Adipocyte (in vitro differentiated cells): ENCODE data around the gene COL9A1.

ENCODE experiments used
- DNase-seq: peaks from one replicate; pipeline ENCODE4 v3.0.0-alpha.2; 2015; ENCODE audit warnings: low read depth
- H3K27me3 ChIP-seq: replicated peaks from 2 replicates; pipeline ENCODE4 v1.7.0; 2013; ENCODE audit warnings: mild to moderate bottlenecking, low read length, moderate library complexity; ENCODE audit not compliant: control insufficient read depth, insufficient read depth
- H3K36me3 ChIP-seq: 2 replicates; pipeline ENCODE4 v1.7.0; 2013; ENCODE audit warnings: low read length, mild to moderate bottlenecking, moderate library complexity; ENCODE audit not compliant: control insufficient read depth, insufficient read depth, severe bottlenecking
- H3K4me1 ChIP-seq: 2 replicates; pipeline ENCODE4 v1.7.0; 2013; ENCODE audit warnings: mild to moderate bottlenecking, low read length, moderate library complexity; ENCODE audit not compliant: control insufficient read depth, insufficient read depth
- H3K4me3 ChIP-seq: 2 replicates; pipeline ENCODE4 v1.7.0; 2013; ENCODE audit warnings: mild to moderate bottlenecking, low read length, moderate library complexity
- H3K9ac ChIP-seq: 2 replicates; pipeline ENCODE4 v1.7.0; 2013; ENCODE audit warnings: mild to moderate bottlenecking, low read length, moderate library complexity
- H3K9me3 ChIP-seq: 2 replicates; pipeline ENCODE4 v1.7.0; 2013; ENCODE audit warnings: mild to moderate bottlenecking, low read length, moderate library complexity; ENCODE audit not compliant: control insufficient read depth

The COL9A1 gene

GRCh38 chr6:70289299-70289698 lies 13.6 kb downstream of the COL9A1 start:
- H3K9ac ChIP-seq = no peak overlapping the region
- H3K4me3 ChIP-seq = no peak overlapping the region
- H3K9me3 ChIP-seq = no peaks in the 10 kb centered on the region
- no peaks in the 10 kb centered on the region for H3K36me3 ChIP-seq
- H3K27me3 ChIP-seq = peaks cover 41% of the 10 kb centered on the region
- DNase-seq = no peak
- H3K4me1 ChIP-seq = no peaks in the 10 kb centered on the region

GRCh38 chr6:70286905-70287304 lies 16.0 kb downstream of the COL9A1 start:
- Histone ChIP-seq H3K4me3 (no peak overlapping the region), H3K9ac (no peak overlapping the region), H3K36me3 (no peaks in the 10 kb centered on the region), H3K27me3 (peaks cover 55% of the 10 kb centered on the region), H3K9me3 (no peaks in the 10 kb centered on the region), H3K4me1 (no peaks in the 10 kb centered on the region)
- no peak for DNase-seq

DNA sequence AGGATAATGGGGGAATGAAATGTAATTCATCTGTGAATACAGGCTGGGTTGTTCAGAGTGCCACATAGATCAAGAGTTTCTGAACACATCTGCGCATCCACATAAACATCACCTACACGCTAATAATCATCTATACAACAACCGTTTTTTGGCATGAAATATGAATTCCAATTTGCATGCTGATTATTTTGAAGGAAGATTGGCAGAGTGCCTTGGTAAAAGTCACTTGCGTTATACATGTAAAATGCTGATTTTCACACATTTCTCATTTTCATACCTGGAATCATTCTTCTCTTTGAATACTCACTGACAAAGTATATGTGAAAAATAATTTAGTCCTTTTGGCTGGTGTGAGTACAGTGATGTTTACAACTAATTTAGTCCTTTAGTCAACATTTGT lies 17.7 kb downstream of the COL9A1 start:
- no peak overlapping the region for H3K4me3 ChIP-seq
- no peaks in the 10 kb centered on the region for H3K36me3 ChIP-seq
- no peak for DNase-seq
- H3K9me3 ChIP-seq = no peaks in the 10 kb centered on the region
- H3K27me3 ChIP-seq = peaks cover 63% of the 10 kb centered on the region
- H3K9ac ChIP-seq = no peak overlapping the region
- no peaks in the 10 kb centered on the region for H3K4me1 ChIP-seq

DNA sequence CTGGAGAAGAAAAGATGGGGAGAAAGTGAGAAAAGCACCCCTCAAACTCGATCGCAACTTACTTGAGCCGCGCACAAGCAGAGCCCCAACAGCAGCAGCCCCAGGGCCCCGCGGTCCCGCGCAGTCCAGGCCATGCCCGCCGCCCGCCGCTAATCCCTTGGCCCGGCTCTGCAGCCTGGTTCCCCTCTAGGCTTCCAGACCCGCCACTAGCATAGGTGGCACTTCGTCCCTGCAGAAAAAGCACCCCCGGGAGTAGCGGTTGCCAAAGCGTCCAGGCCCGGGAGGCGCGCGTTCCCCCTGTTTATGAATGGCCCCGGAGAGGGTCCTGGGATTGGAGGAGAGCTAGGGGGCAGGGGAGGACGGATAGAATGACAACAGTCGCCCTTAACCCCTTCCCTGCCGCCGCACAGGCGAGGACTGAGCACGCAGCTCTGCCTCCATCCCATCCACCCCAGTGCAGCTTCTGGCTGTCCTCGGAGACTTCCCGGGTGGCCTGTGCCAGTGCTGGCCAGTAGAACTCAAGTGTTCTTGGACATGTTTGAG lies 19.9 kb downstream of the COL9A1 start:
- Histone ChIP-seq H3K36me3 (no peaks in the 10 kb centered on the region), H3K4me3 (no peak overlapping the region), H3K27me3 (peaks cover 56% of the 10 kb centered on the region), H3K9me3 (no peaks in the 10 kb centered on the region), H3K9ac (no peak overlapping the region), H3K4me1 (no peaks in the 10 kb centered on the region)
- no peak for DNase-seq

GRCh38 chr6:70282312-70282918 lies 20.5 kb downstream of the COL9A1 start:
- H3K36me3 ChIP-seq = no peaks in the 10 kb centered on the region
- no peaks in the 10 kb centered on the region for H3K9me3 ChIP-seq
- H3K27me3 ChIP-seq = peaks cover 50% of the 10 kb centered on the region
- no peak overlapping the region for H3K4me3 ChIP-seq
- DNase-seq = no peak
- no peak overlapping the region for H3K9ac ChIP-seq
- no peaks in the 10 kb centered on the region for H3K4me1 ChIP-seq

DNA sequence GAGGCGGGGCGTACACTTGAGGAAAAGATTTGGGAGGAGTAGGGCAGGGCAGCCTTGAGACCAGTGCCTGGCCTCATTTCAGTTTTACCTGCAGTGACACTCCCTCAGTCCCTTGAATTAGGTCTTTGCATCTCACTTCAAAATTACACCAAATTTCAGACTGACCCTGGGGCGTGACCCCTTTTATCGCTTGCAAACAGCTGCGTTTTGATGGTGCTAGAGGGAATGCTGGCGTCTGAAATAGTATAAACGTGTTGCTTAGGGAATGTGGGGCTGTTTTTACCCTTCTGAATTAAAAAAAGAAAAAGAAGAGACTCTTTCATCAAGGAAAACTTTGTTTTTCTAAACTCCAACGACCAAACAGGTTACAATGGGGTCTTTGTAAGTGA lies 21.0 kb downstream of the COL9A1 start:
- Histone ChIP-seq H3K9ac (no peak overlapping the region), H3K9me3 (no peaks in the 10 kb centered on the region), H3K36me3 (no peaks in the 10 kb centered on the region), H3K4me1 (no peaks in the 10 kb centered on the region), H3K4me3 (no peak overlapping the region), H3K27me3 (peaks cover 49% of the 10 kb centered on the region)
- DNase-seq = no peak

DNA sequence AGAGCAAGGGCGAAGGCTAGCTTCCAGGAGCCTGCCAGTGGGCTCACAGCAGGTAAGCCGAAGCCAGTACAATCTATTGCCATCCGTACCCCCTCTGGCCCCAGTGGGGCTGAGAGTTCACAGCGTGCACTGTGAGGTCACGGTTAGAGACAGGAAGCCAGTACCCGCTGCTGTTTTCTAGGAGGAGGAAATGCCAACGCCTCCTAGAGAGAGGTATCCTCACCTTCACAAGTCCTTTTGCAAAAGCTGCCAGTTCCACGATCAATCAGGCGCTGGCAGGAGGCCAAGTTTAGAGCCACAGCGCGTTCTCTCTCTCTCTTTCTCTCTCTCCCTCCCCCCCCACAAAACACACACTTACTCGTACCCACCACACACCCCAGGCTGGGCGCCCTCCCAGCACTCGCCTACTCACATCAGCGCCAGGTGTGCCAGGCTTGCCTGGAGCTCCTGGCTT lies 22.5 kb downstream of the COL9A1 start:
- Histone ChIP-seq H3K9ac (no peak overlapping the region), H3K36me3 (no peaks in the 10 kb centered on the region), H3K9me3 (no peaks in the 10 kb centered on the region), H3K4me1 (no peaks in the 10 kb centered on the region), H3K27me3 (peaks cover 46% of the 10 kb centered on the region), H3K4me3 (no peak overlapping the region)
- no peak for DNase-seq

GRCh38 chr6:70277470-70277869 lies 25.4 kb downstream of the COL9A1 start:
- Histone ChIP-seq H3K9ac (no peak overlapping the region), H3K4me3 (no peak overlapping the region), H3K36me3 (no peaks in the 10 kb centered on the region), H3K4me1 (no peaks in the 10 kb centered on the region), H3K27me3 (peaks cover 23% of the 10 kb centered on the region), H3K9me3 (no peaks in the 10 kb centered on the region)
- no peak for DNase-seq

DNA sequence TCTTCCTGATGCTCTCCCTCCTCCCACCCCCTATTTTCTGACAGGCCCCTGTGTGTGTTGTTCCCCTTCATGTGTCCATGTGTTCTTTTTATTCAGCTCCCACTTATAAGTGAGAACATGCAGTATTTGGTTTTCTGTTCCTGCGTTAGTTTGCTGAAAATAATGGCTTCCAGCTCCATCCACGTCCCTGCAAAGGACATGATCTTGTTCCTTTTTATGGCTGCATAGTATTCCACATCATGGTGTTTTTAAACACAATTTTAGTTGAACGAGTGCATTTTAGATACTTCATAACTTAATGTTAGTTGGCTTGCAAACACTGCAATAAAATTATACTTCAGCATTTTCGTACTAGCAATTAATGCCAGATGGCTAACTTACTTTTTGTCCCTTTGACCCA lies 28.5 kb downstream of the COL9A1 start:
- Histone ChIP-seq H3K36me3 (no peaks in the 10 kb centered on the region), H3K4me1 (no peaks in the 10 kb centered on the region), H3K27me3 (peaks cover 13% of the 10 kb centered on the region), H3K9me3 (no peaks in the 10 kb centered on the region), H3K4me3 (no peak overlapping the region), H3K9ac (no peak overlapping the region)
- no peak for DNase-seq

DNA sequence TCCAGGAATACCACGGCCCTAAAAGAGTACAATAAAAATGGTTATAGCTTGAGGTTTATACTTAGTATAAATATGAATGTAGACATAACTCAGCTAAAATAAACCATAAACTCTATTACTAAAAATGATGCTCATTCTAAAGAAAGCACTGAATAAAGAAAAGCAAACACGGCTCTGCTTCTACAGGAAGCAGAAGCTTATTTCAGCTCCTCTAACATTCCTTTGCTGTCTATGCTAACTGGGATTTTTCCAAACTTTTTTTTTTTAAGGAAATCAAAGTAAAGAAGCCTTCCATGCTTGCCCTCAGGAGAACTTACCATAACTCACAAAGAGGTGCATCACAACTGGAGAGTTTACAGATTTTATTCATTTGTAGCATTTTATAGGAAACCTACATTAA lies 30.8 kb downstream of the COL9A1 start:
- Histone ChIP-seq H3K36me3 (no peaks in the 10 kb centered on the region), H3K27me3 (peaks cover 13% of the 10 kb centered on the region), H3K4me1 (no peaks in the 10 kb centered on the region), H3K9me3 (no peaks in the 10 kb centered on the region), H3K9ac (no peak overlapping the region), H3K4me3 (no peak overlapping the region)
- no peak for DNase-seq

DNA sequence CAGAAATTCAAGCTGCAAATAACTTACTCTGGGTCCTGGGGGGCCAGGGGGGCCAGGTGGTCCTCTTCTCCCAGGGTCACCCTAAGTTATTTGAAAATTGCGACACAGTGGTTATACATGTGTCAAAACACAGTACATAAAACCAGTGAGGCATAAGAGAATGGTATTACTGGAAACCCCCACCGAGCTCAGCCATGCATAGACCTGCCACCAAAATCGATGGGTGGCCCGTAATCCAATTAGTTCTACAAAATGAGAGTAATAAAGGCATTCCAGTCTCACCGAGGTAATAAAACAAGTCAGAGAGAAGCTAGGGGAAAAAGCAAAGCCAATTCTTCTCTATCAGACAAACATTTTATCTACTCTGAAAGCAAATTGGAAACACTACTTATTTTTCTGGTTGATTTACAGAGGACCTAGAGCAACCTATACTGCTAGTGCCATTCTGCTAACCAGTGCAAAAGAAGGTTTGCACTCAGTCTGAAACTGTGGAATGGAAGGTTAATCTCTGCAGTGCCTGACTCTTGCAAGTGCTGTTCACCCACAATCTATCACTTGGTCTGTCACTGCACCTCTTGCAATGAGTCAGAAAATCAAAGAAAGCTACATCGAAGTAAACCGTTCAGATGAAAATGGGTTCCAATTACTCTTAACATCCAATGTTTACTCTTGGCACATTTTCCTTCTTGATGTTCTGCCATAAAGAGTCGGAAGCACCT lies 32.4 kb downstream of the COL9A1 start:
- DNase-seq = no peak
- Histone ChIP-seq H3K36me3 (no peaks in the 10 kb centered on the region), H3K4me3 (no peak overlapping the region)

More for the DNA sequence above, 32.4 kb downstream of the COL9A1 start:
- Histone ChIP-seq H3K27me3 (peaks cover 13% of the 10 kb centered on the region), H3K4me1 (no peaks in the 10 kb centered on the region), H3K9me3 (no peaks in the 10 kb centered on the region), H3K9ac (no peak overlapping the region)
